H1 (cell line): ENCODE measurements around the gene SSTR4. TPM values are rescaled to one million over a fixed set of nuclear protein-coding genes. Genes with fewer than 3 reads are reported as not detected.
A peak's percentile ranks its signal among the peaks of the same experiment; 100 is the strongest.

Experiments used
- CTCF ChIA-PET: fragments of 300-600 bp; sonication (Branson Sonifier 250); formaldehyde crosslinking; loops from one replicate; lab custom pipeline; 2021; ENCODE audit not compliant: partially characterized antibody; lab: Charles Lee
- POLR2A ChIA-PET: fragments of 300-600 bp; sonication (Branson Sonifier 250); formaldehyde crosslinking; loops from one replicate; lab custom pipeline; 2021; ENCODE audit warnings: inconsistent platforms; ENCODE audit not compliant: partially characterized antibody; lab: Charles Lee
- DNase-seq, 2 experiments: peaks; one replicate each; pipeline versions ENCODE4 v3.0.0 to v3.0.0-alpha.2; 2010 to 2022; ENCODE audit warnings: low spot score in 2 of 2, low read depth in 1 of 2, mixed read lengths in 1 of 2
- FAIRE-seq: peaks from 2 replicates; lab custom pipeline; 2011; peaks lifted over from hg19 to GRCh38; lab: Jason Lieb, UNC
- H2AFZ ChIP-seq: 2 replicates; pipeline ENCODE4 v1.8.1; 2012; ENCODE audit warnings: low read length, inconsistent platforms
- H2AK5ac ChIP-seq: 2 replicates; pipeline ENCODE4 v1.6.1; 2013; ENCODE audit warnings: low read depth, low read length
- H2BK120ac ChIP-seq: replicated peaks from 2 replicates; pipeline ENCODE3; 2013; ENCODE audit warnings: low read depth, low read length, inconsistent platforms
- H2BK12ac ChIP-seq: 2 replicates; pipeline ENCODE4 v1.6.1; 2013; ENCODE audit warnings: low read depth, low read length
- H2BK15ac ChIP-seq: 2 replicates; pipeline ENCODE4 v1.6.1; 2013; ENCODE audit warnings: low read length
- H2BK20ac ChIP-seq: 2 replicates; pipeline ENCODE4 v1.6.1; 2013; ENCODE audit warnings: low read length
- H2BK5ac ChIP-seq: 2 replicates; pipeline ENCODE4 v1.6.1; 2013; ENCODE audit warnings: low read depth, low read length
- H3K14ac ChIP-seq: 2 replicates; pipeline ENCODE4 v1.6.1; 2013; ENCODE audit warnings: inconsistent platforms; ENCODE audit not compliant: insufficient read length
- H3K18ac ChIP-seq: 2 replicates; pipeline ENCODE4 v1.6.1; 2013; ENCODE audit warnings: low read length; ENCODE audit errors: extremely low read depth
- H3K23ac ChIP-seq: 2 replicates; pipeline ENCODE4 v1.6.1; 2013; ENCODE audit warnings: inconsistent platforms; ENCODE audit not compliant: insufficient read length
- H3K23me2 ChIP-seq: 2 replicates; pipeline ENCODE4 v1.6.1; 2013; ENCODE audit warnings: low read depth, low read length
- H3K27ac ChIP-seq: 2 replicates; pipeline ENCODE4 v1.6.1; 2011; ENCODE audit warnings: low read depth, low read length, inconsistent platforms
- H3K27me3 ChIP-seq, 4 experiments: replicated peaks in 1 of 4; 1 replicate in 1 of 4; 2 replicates in 3 of 4; pipeline versions ENCODE4 v1.6.1 to v1.8.1; 2011 to 2013; ENCODE audit warnings: low read length in 3 of 4, mild to moderate bottlenecking in 3 of 4, inconsistent platforms in 2 of 4, mixed read lengths in 2 of 4, moderate library complexity in 1 of 4; ENCODE audit not compliant: control insufficient read depth in 3 of 4, insufficient read depth in 3 of 4; ENCODE audit errors: extremely low read depth in 1 of 4
- H3K36me3 ChIP-seq, 4 experiments: 2 replicates each; pipeline versions ENCODE4 v1.6.1 to v1.8.1; 2011 to 2013; ENCODE audit warnings: mild to moderate bottlenecking in 4 of 4, low read length in 3 of 4, moderate library complexity in 2 of 4, control low read depth in 1 of 4, inconsistent platforms in 1 of 4; ENCODE audit not compliant: insufficient read depth in 4 of 4, control insufficient read depth in 2 of 4
- H3K4ac ChIP-seq: replicated peaks from 2 replicates; pipeline ENCODE3; 2013; ENCODE audit warnings: low read length, low read depth, mixed read lengths, inconsistent platforms; ENCODE audit not compliant: insufficient read length
- H3K4me1 ChIP-seq, 4 experiments: replicated peaks in 1 of 4; 1 replicate in 1 of 4; 2 replicates in 3 of 4; pipeline versions ENCODE4 v1.6.1 to v1.8.1; 2011 to 2013; ENCODE audit warnings: low read length in 3 of 4, inconsistent platforms in 2 of 4, mixed read lengths in 1 of 4; ENCODE audit not compliant: insufficient read depth in 4 of 4, control insufficient read depth in 3 of 4
- H3K4me2 ChIP-seq, 2 experiments: 2 replicates each; pipeline versions ENCODE4 v1.6.1 to v1.8.1; 2011 to 2013; ENCODE audit warnings: low read depth in 2 of 2, low read length in 2 of 2, control low read depth in 1 of 2, inconsistent platforms in 1 of 2, mild to moderate bottlenecking in 1 of 2; ENCODE audit not compliant: insufficient read depth in 1 of 2
- H3K4me3 ChIP-seq, 4 experiments: fragments of 200-600, 300-600 bp in 1 of 4; sonication (generic), shearing (Covaris generic), sonication (Bioruptor Twin) in 1 of 4; 2 replicates each; pipeline versions ENCODE4 v1.5.1 to v1.8.1; 2011 to 2016; ENCODE audit warnings: low read length in 4 of 4, low read depth in 3 of 4, control low read depth in 2 of 4, inconsistent platforms in 2 of 4, mild to moderate bottlenecking in 2 of 4, mixed read lengths in 1 of 4, moderate library complexity in 1 of 4; ENCODE audit not compliant: insufficient read depth in 2 of 4; ENCODE audit errors: extremely low read depth in 1 of 4
- H3K56ac ChIP-seq: replicated peaks from 2 replicates; pipeline ENCODE3; 2013; ENCODE audit warnings: low read depth, mild to moderate bottlenecking, mixed read lengths, low read length, inconsistent platforms; ENCODE audit not compliant: insufficient read length
- H3K79me1 ChIP-seq: 2 replicates; pipeline ENCODE4 v1.6.1; 2013; ENCODE audit warnings: low read depth, low read length, control low read depth
- H3K79me2 ChIP-seq, 2 experiments: 2 replicates each; pipeline versions ENCODE4 v1.6.1 to v1.8.1; 2012 to 2013; ENCODE audit warnings: low read length in 2 of 2, mild to moderate bottlenecking in 2 of 2, inconsistent platforms in 1 of 2; ENCODE audit not compliant: insufficient read depth in 2 of 2, control insufficient read depth in 1 of 2
- H3K9ac ChIP-seq, 4 experiments: replicated peaks in 1 of 4; 1 replicate in 1 of 4; 2 replicates in 3 of 4; pipeline versions ENCODE4 v1.6.1 to v1.8.1; 2011 to 2013; ENCODE audit warnings: low read depth in 3 of 4, low read length in 3 of 4, control low read depth in 2 of 4, mild to moderate bottlenecking in 2 of 4, moderate library complexity in 2 of 4, inconsistent platforms in 1 of 4; ENCODE audit errors: extremely low read depth in 1 of 4
- H3K9me3 ChIP-seq, 2 experiments: 2 replicates each; pipeline versions ENCODE4 v1.6.1 to v1.8.1; 2012 to 2013; ENCODE audit warnings: mild to moderate bottlenecking in 2 of 2, moderate library complexity in 2 of 2, control low read depth in 1 of 2, inconsistent platforms in 1 of 2, low read depth in 1 of 2, low read length in 1 of 2, mixed read lengths in 1 of 2; ENCODE audit not compliant: insufficient read depth in 2 of 2
- H4K20me1 ChIP-seq, 2 experiments: replicated peaks in 1 of 2; 2 replicates each; pipeline versions ENCODE3 to v1.8.1; 2011 to 2013; ENCODE audit warnings: inconsistent platforms in 2 of 2, low read length in 2 of 2, mild to moderate bottlenecking in 1 of 2; ENCODE audit not compliant: insufficient read depth in 2 of 2, control insufficient read depth in 1 of 2
- H4K5ac ChIP-seq: 2 replicates; pipeline ENCODE4 v1.6.1; 2013; ENCODE audit warnings: low read length, low read depth, mixed read lengths, inconsistent platforms; ENCODE audit not compliant: insufficient read length
- H4K8ac ChIP-seq: 2 replicates; pipeline ENCODE4 v1.8.0; 2013; ENCODE audit warnings: mild to moderate bottlenecking, moderate library complexity, low read length, inconsistent platforms; ENCODE audit not compliant: insufficient read depth; ENCODE audit errors: extremely low read depth
- H4K91ac ChIP-seq: replicated peaks from 2 replicates; pipeline ENCODE3; 2013; ENCODE audit warnings: low read length, mixed read lengths, inconsistent platforms; ENCODE audit not compliant: insufficient read length
- CTCF ChIP-seq, 3 experiments: IDR thresholded peaks; 1 replicate in 2 of 3; 2 replicates in 1 of 3; pipeline versions ENCODE4 v1.5.1 to v1.6.1; 2011; ENCODE audit warnings: low read length in 3 of 3, mild to moderate bottlenecking in 3 of 3, inconsistent platforms in 2 of 3, low read depth in 1 of 3, moderate library complexity in 1 of 3; ENCODE audit not compliant: insufficient read depth in 1 of 3; ENCODE audit errors: control extremely low read depth in 1 of 3
- NANOG ChIP-seq: IDR thresholded peaks from 2 replicates; pipeline ENCODE4 v1.6.1; 2011; ENCODE audit warnings: low read length, low read depth, mild to moderate bottlenecking, inconsistent platforms; ENCODE audit not compliant: insufficient read depth, poor library complexity, severe bottlenecking
- RAD21 ChIP-seq, 2 experiments: IDR thresholded peaks in 1 of 2; conservative IDR thresholded peaks in 1 of 2; 2 replicates each; pipeline ENCODE4 v1.6.1; 2011; ENCODE audit warnings: low read depth in 2 of 2, low read length in 2 of 2, improper control_type of control experiment in 1 of 2, inconsistent platforms in 1 of 2, mild to moderate bottlenecking in 1 of 2, moderate library complexity in 1 of 2
- RFX5 ChIP-seq: IDR thresholded peaks from 2 replicates; pipeline ENCODE4 v1.6.1; 2011; ENCODE audit warnings: low read depth, low read length, improper control_type of control experiment, borderline replicate concordance
- YY1 ChIP-seq: IDR thresholded peaks from 2 replicates; pipeline ENCODE4 v1.6.1; 2011; ENCODE audit warnings: low read depth, mild to moderate bottlenecking, low read length
- WGBS, 2 experiments: shearing (Covaris generic) in 1 of 2; methylation state at CpG; one replicate each; pipeline versions ENCODE4 v1.1.6 to v1.1.7; 2013 to 2015; ENCODE audit warnings: low lambda C conversion rate in 2 of 2, mixed read lengths in 2 of 2, inconsistent platforms in 1 of 2, low coverage in 1 of 2, missing lambda C conversion rate in 1 of 2; ENCODE audit not compliant: insufficient replicate concordance in 2 of 2, insufficient coverage in 1 of 2, insufficient read length in 1 of 2; ENCODE audit errors: extremely low coverage in 1 of 2, missing lambda C conversion rate in 1 of 2; 5-methylcytosine and 5-hydroxymethylcytosine counted together
- polyA plus RNA-seq, 7 experiments: library from polyadenylated mRNA; depleted of rRNA in 3 of 7; stranded (reverse) in 5 of 7; unstranded in 2 of 7; fragments of >200 nt in 5 of 7; fragments of 200-250 nt in 2 of 7; gene quantifications; 1 replicate in 5 of 7; 2 replicates in 1 of 7; 4 replicates in 1 of 7; pipeline versions ENCODE4 v1.2.1 to v1.2.3, GENCODE V29; 2011 to 2013; ENCODE audit warnings: missing spikeins in 2 of 7, mixed read lengths in 2 of 7
- total RNA-seq: library from RNA; stranded (reverse); fragmentation: NEBNext Ultra II Directional; extraction: Animal tissue kit (Norgen Biotek cat#: 25700); gene quantifications from 2 replicates; pipeline ENCODE4 v1.2.1, GENCODE V29; 2021

Gene SSTR4
- total and polyA plus RNA-seq, 2 of the 8 experiments (the other 6 are each of a cell fraction or from before 2014, with no cell fraction given), result 0.05 TPM; not detected in 1

GRCh38 chr20:23079016-23079351 lies 43.9 kb downstream of the SSTR4 start:
- no peak overlapping the region for H3K4me2 ChIP-seq
- no peaks in the 10 kb centered on the region for H3K79me1 ChIP-seq
- no peak overlapping the region for H2AK5ac ChIP-seq
- no peak overlapping the region for H2BK12ac ChIP-seq
- H2BK120ac ChIP-seq, result no peak overlapping the region
- H4K91ac ChIP-seq, result no peak overlapping the region
- WGBS, 2 experiments, result 29% methylated on average over 6 of the region's 6 CpGs; no CpG with 5 or more reads in 1 of the 2 experiments
- no peak overlapping the region for H2BK20ac ChIP-seq
- TF ChIP-seq RFX5 (no peak), NANOG (no peak), YY1 (peak; percentile 49; the same call in 1 of the 2 replicates), RAD21 (IDR thresholded peaks at IDR 0.05 in 1 of 2, conservative IDR thresholded peaks at IDR 0.05 in 1 of 2; ENCODE audit: low read depth in 2 of 2, low read length in 2 of 2) (peak; percentile 52 to 63), CTCF (IDR thresholded peaks at IDR 0.05; ENCODE audit: control extremely low read depth in 1 of 3, insufficient read depth in 1 of 3, low read depth in 1 of 3, low read length in 3 of 3) (peak; percentile 68 to 90 (median 88))
- no peaks in the 10 kb centered on the region for H3K9me3 ChIP-seq
- no peak overlapping the region for H2BK5ac ChIP-seq
- no peak overlapping the region for H3K9ac ChIP-seq
- no peak overlapping the region for H3K4me3 ChIP-seq
- no peak overlapping the region for H3K18ac ChIP-seq
- H3K36me3 ChIP-seq, result no peaks in the 10 kb centered on the region
- no peaks in the 10 kb centered on the region for H3K27me3 ChIP-seq
- H2BK15ac ChIP-seq, result no peak overlapping the region
- H3K23ac ChIP-seq, result no peak overlapping the region
- no peak overlapping the region for H4K5ac ChIP-seq
- no peak overlapping the region for H3K4ac ChIP-seq
- no peak overlapping the region for H3K56ac ChIP-seq
- H3K14ac ChIP-seq, result no peak overlapping the region
- no peaks in the 10 kb centered on the region for H4K20me1 ChIP-seq
- no peak overlapping the region for H2AFZ ChIP-seq
- FAIRE-seq (no peak), DNase-seq (peak; percentile 19 to 70)
- ChIA-PET CTCF (interaction anchor here (0.7 to 4.8 kb wide), 24 partner anchors 10 to 387 kb away, joined by 3 to 43 read pairs (median 4); partner anchors contain the start of gene THBD), POLR2A (no interaction called here)
- peaks cover 0 to 7% (median 0%) of the 10 kb centered on the region in 4 experiments; a peak in 1 of 7 replicates for H3K4me1 ChIP-seq
- no peaks in the 10 kb centered on the region for H3K23me2 ChIP-seq
- no peak overlapping the region for H3K27ac ChIP-seq
- no peaks in the 10 kb centered on the region for H3K79me2 ChIP-seq
- H4K8ac ChIP-seq, result no peak overlapping the region
